H1 (cell line): ENCODE results near the gene CDH2. TPM values are rescaled to one million over a fixed set of nuclear protein-coding genes. Genes with fewer than 3 reads are reported as not detected.

Experiments used
- CTCF ChIA-PET: fragments of 300-600 bp; sonication (Branson Sonifier 250); formaldehyde crosslinking; loops from one replicate; lab custom pipeline; 2021; ENCODE audit not compliant: partially characterized antibody; lab: Charles Lee
- POLR2A ChIA-PET: fragments of 300-600 bp; sonication (Branson Sonifier 250); formaldehyde crosslinking; loops from one replicate; lab custom pipeline; 2021; ENCODE audit warnings: inconsistent platforms; ENCODE audit not compliant: partially characterized antibody; lab: Charles Lee
- DNase-seq, 2 experiments: peaks; one replicate each; pipeline versions ENCODE4 v3.0.0 to v3.0.0-alpha.2; 2010 to 2022; ENCODE audit warnings: low spot score in 2 of 2, low read depth in 1 of 2, mixed read lengths in 1 of 2
- FAIRE-seq: peaks from 2 replicates; lab custom pipeline; 2011; peaks lifted over from hg19 to GRCh38; lab: Jason Lieb, UNC
- H2AFZ ChIP-seq: 2 replicates; pipeline ENCODE4 v1.8.1; 2012; ENCODE audit warnings: low read length, inconsistent platforms
- H2AK5ac ChIP-seq: 2 replicates; pipeline ENCODE4 v1.6.1; 2013; ENCODE audit warnings: low read depth, low read length
- H2BK120ac ChIP-seq: replicated peaks from 2 replicates; pipeline ENCODE3; 2013; ENCODE audit warnings: low read depth, low read length, inconsistent platforms
- H2BK12ac ChIP-seq: 2 replicates; pipeline ENCODE4 v1.6.1; 2013; ENCODE audit warnings: low read depth, low read length
- H2BK15ac ChIP-seq: 2 replicates; pipeline ENCODE4 v1.6.1; 2013; ENCODE audit warnings: low read length
- H2BK20ac ChIP-seq: 2 replicates; pipeline ENCODE4 v1.6.1; 2013; ENCODE audit warnings: low read length
- H2BK5ac ChIP-seq: 2 replicates; pipeline ENCODE4 v1.6.1; 2013; ENCODE audit warnings: low read depth, low read length
- H3K14ac ChIP-seq: 2 replicates; pipeline ENCODE4 v1.6.1; 2013; ENCODE audit warnings: inconsistent platforms; ENCODE audit not compliant: insufficient read length
- H3K18ac ChIP-seq: 2 replicates; pipeline ENCODE4 v1.6.1; 2013; ENCODE audit warnings: low read length; ENCODE audit errors: extremely low read depth
- H3K23ac ChIP-seq: 2 replicates; pipeline ENCODE4 v1.6.1; 2013; ENCODE audit warnings: inconsistent platforms; ENCODE audit not compliant: insufficient read length
- H3K23me2 ChIP-seq: 2 replicates; pipeline ENCODE4 v1.6.1; 2013; ENCODE audit warnings: low read depth, low read length
- H3K27ac ChIP-seq: 2 replicates; pipeline ENCODE4 v1.6.1; 2011; ENCODE audit warnings: low read depth, low read length, inconsistent platforms
- H3K27me3 ChIP-seq, 4 experiments: replicated peaks in 1 of 4; 1 replicate in 1 of 4; 2 replicates in 3 of 4; pipeline versions ENCODE4 v1.6.1 to v1.8.1; 2011 to 2013; ENCODE audit warnings: low read length in 3 of 4, mild to moderate bottlenecking in 3 of 4, inconsistent platforms in 2 of 4, mixed read lengths in 2 of 4, moderate library complexity in 1 of 4; ENCODE audit not compliant: control insufficient read depth in 3 of 4, insufficient read depth in 3 of 4; ENCODE audit errors: extremely low read depth in 1 of 4
- H3K36me3 ChIP-seq, 4 experiments: 2 replicates each; pipeline versions ENCODE4 v1.6.1 to v1.8.1; 2011 to 2013; ENCODE audit warnings: mild to moderate bottlenecking in 4 of 4, low read length in 3 of 4, moderate library complexity in 2 of 4, control low read depth in 1 of 4, inconsistent platforms in 1 of 4; ENCODE audit not compliant: insufficient read depth in 4 of 4, control insufficient read depth in 2 of 4
- H3K4ac ChIP-seq: replicated peaks from 2 replicates; pipeline ENCODE3; 2013; ENCODE audit warnings: low read length, low read depth, mixed read lengths, inconsistent platforms; ENCODE audit not compliant: insufficient read length
- H3K4me1 ChIP-seq, 4 experiments: replicated peaks in 1 of 4; 1 replicate in 1 of 4; 2 replicates in 3 of 4; pipeline versions ENCODE4 v1.6.1 to v1.8.1; 2011 to 2013; ENCODE audit warnings: low read length in 3 of 4, inconsistent platforms in 2 of 4, mixed read lengths in 1 of 4; ENCODE audit not compliant: insufficient read depth in 4 of 4, control insufficient read depth in 3 of 4
- H3K4me2 ChIP-seq, 2 experiments: 2 replicates each; pipeline versions ENCODE4 v1.6.1 to v1.8.1; 2011 to 2013; ENCODE audit warnings: low read depth in 2 of 2, low read length in 2 of 2, control low read depth in 1 of 2, inconsistent platforms in 1 of 2, mild to moderate bottlenecking in 1 of 2; ENCODE audit not compliant: insufficient read depth in 1 of 2
- H3K4me3 ChIP-seq, 4 experiments: fragments of 200-600, 300-600 bp in 1 of 4; sonication (generic), shearing (Covaris generic), sonication (Bioruptor Twin) in 1 of 4; 2 replicates each; pipeline versions ENCODE4 v1.5.1 to v1.8.1; 2011 to 2016; ENCODE audit warnings: low read length in 4 of 4, low read depth in 3 of 4, control low read depth in 2 of 4, inconsistent platforms in 2 of 4, mild to moderate bottlenecking in 2 of 4, mixed read lengths in 1 of 4, moderate library complexity in 1 of 4; ENCODE audit not compliant: insufficient read depth in 2 of 4; ENCODE audit errors: extremely low read depth in 1 of 4
- H3K56ac ChIP-seq: replicated peaks from 2 replicates; pipeline ENCODE3; 2013; ENCODE audit warnings: low read depth, mild to moderate bottlenecking, mixed read lengths, low read length, inconsistent platforms; ENCODE audit not compliant: insufficient read length
- H3K79me1 ChIP-seq: 2 replicates; pipeline ENCODE4 v1.6.1; 2013; ENCODE audit warnings: low read depth, low read length, control low read depth
- H3K79me2 ChIP-seq, 2 experiments: 2 replicates each; pipeline versions ENCODE4 v1.6.1 to v1.8.1; 2012 to 2013; ENCODE audit warnings: low read length in 2 of 2, mild to moderate bottlenecking in 2 of 2, inconsistent platforms in 1 of 2; ENCODE audit not compliant: insufficient read depth in 2 of 2, control insufficient read depth in 1 of 2
- H3K9ac ChIP-seq, 4 experiments: replicated peaks in 1 of 4; 1 replicate in 1 of 4; 2 replicates in 3 of 4; pipeline versions ENCODE4 v1.6.1 to v1.8.1; 2011 to 2013; ENCODE audit warnings: low read depth in 3 of 4, low read length in 3 of 4, control low read depth in 2 of 4, mild to moderate bottlenecking in 2 of 4, moderate library complexity in 2 of 4, inconsistent platforms in 1 of 4; ENCODE audit errors: extremely low read depth in 1 of 4
- H3K9me3 ChIP-seq, 2 experiments: 2 replicates each; pipeline versions ENCODE4 v1.6.1 to v1.8.1; 2012 to 2013; ENCODE audit warnings: mild to moderate bottlenecking in 2 of 2, moderate library complexity in 2 of 2, control low read depth in 1 of 2, inconsistent platforms in 1 of 2, low read depth in 1 of 2, low read length in 1 of 2, mixed read lengths in 1 of 2; ENCODE audit not compliant: insufficient read depth in 2 of 2
- H4K20me1 ChIP-seq, 2 experiments: replicated peaks in 1 of 2; 2 replicates each; pipeline versions ENCODE3 to v1.8.1; 2011 to 2013; ENCODE audit warnings: inconsistent platforms in 2 of 2, low read length in 2 of 2, mild to moderate bottlenecking in 1 of 2; ENCODE audit not compliant: insufficient read depth in 2 of 2, control insufficient read depth in 1 of 2
- H4K5ac ChIP-seq: 2 replicates; pipeline ENCODE4 v1.6.1; 2013; ENCODE audit warnings: low read length, low read depth, mixed read lengths, inconsistent platforms; ENCODE audit not compliant: insufficient read length
- H4K8ac ChIP-seq: 2 replicates; pipeline ENCODE4 v1.8.0; 2013; ENCODE audit warnings: mild to moderate bottlenecking, moderate library complexity, low read length, inconsistent platforms; ENCODE audit not compliant: insufficient read depth; ENCODE audit errors: extremely low read depth
- H4K91ac ChIP-seq: replicated peaks from 2 replicates; pipeline ENCODE3; 2013; ENCODE audit warnings: low read length, mixed read lengths, inconsistent platforms; ENCODE audit not compliant: insufficient read length
- ASH2L ChIP-seq: fragments of 200-600, 300-600 bp; sonication (generic); IDR thresholded peaks from one replicate; pipeline ENCODE4 v1.7.1; 2017; ENCODE audit warnings: low read length
- BACH1 ChIP-seq: IDR thresholded peaks from 2 replicates; pipeline ENCODE4 v1.6.1; 2012; ENCODE audit warnings: low read length, improper control_type of control experiment
- CBX8 ChIP-seq: fragments of 300-800, 300-1000 bp; sonication (generic); IDR thresholded peaks from 2 replicates; pipeline ENCODE4 v1.7.1; 2016; ENCODE audit warnings: low read depth, low read length, borderline replicate concordance
- CEBPB ChIP-seq: IDR thresholded peaks from 2 replicates; pipeline ENCODE4 v1.6.1; 2012; ENCODE audit warnings: low read depth, low read length
- EP300 ChIP-seq, 2 experiments: IDR thresholded peaks; 1 replicate in 1 of 2; 2 replicates in 1 of 2; pipeline ENCODE4 v1.6.1; 2011 to 2012; ENCODE audit warnings: low read depth in 2 of 2, low read length in 2 of 2, mild to moderate bottlenecking in 2 of 2, borderline replicate concordance in 1 of 2, inconsistent platforms in 1 of 2, moderate library complexity in 1 of 2
- MAFK ChIP-seq: IDR thresholded peaks from 2 replicates; pipeline ENCODE4 v1.6.1; 2012; ENCODE audit warnings: low read depth, mild to moderate bottlenecking, improper control_type of control experiment, low read length
- POU5F1 ChIP-seq: IDR thresholded peaks from 2 replicates; pipeline ENCODE4 v1.6.1; 2011; ENCODE audit warnings: low read depth, mild to moderate bottlenecking, low read length, moderate library complexity
- RXRA ChIP-seq: IDR thresholded peaks from 2 replicates; pipeline ENCODE4 v1.6.1; 2011; ENCODE audit warnings: low read depth, mild to moderate bottlenecking, low read length, moderate library complexity; ENCODE audit not compliant: insufficient read depth
- TAF1 ChIP-seq: IDR thresholded peaks from 2 replicates; pipeline ENCODE4 v1.6.1; 2011; ENCODE audit warnings: mild to moderate bottlenecking, low read depth, low read length
- TCF12 ChIP-seq: IDR thresholded peaks from 2 replicates; pipeline ENCODE4 v1.6.1; 2011; ENCODE audit warnings: low read depth, mild to moderate bottlenecking, low read length
- WGBS, 2 experiments: shearing (Covaris generic) in 1 of 2; methylation state at CpG; one replicate each; pipeline versions ENCODE4 v1.1.6 to v1.1.7; 2013 to 2015; ENCODE audit warnings: low lambda C conversion rate in 2 of 2, mixed read lengths in 2 of 2, inconsistent platforms in 1 of 2, low coverage in 1 of 2, missing lambda C conversion rate in 1 of 2; ENCODE audit not compliant: insufficient replicate concordance in 2 of 2, insufficient coverage in 1 of 2, insufficient read length in 1 of 2; ENCODE audit errors: extremely low coverage in 1 of 2, missing lambda C conversion rate in 1 of 2; 5-methylcytosine and 5-hydroxymethylcytosine counted together
- polyA plus RNA-seq, 7 experiments: library from polyadenylated mRNA; depleted of rRNA in 3 of 7; stranded (reverse) in 5 of 7; unstranded in 2 of 7; fragments of >200 nt in 5 of 7; fragments of 200-250 nt in 2 of 7; gene quantifications; 1 replicate in 5 of 7; 2 replicates in 1 of 7; 4 replicates in 1 of 7; pipeline versions ENCODE4 v1.2.1 to v1.2.3, GENCODE V29; 2011 to 2013; ENCODE audit warnings: missing spikeins in 2 of 7, mixed read lengths in 2 of 7
- total RNA-seq: library from RNA; stranded (reverse); fragmentation: NEBNext Ultra II Directional; extraction: Animal tissue kit (Norgen Biotek cat#: 25700); gene quantifications from 2 replicates; pipeline ENCODE4 v1.2.1, GENCODE V29; 2021
- TF ChIP-seq, protein P1 (sequence below): IDR thresholded peaks from 2 replicates; pipeline ENCODE4 v1.6.1; 2012; ENCODE audit warnings: low read length, inconsistent platforms

Gene CDH2
- total and polyA plus RNA-seq, 2 of the 8 experiments (the other 6 are each of a cell fraction or from before 2014, with no cell fraction given): 15.0 to 56.5 TPM

- Histone ChIP-seq H3K23ac (no peak overlapping the region), H2AFZ (no peak overlapping the region), H2BK15ac (no peak overlapping the region), H3K4ac (no peak overlapping the region), H4K91ac (no peak overlapping the region), H3K14ac (no peak overlapping the region), H4K5ac (no peak overlapping the region), H3K23me2 (no peaks in the 10 kb centered on the region), H3K27me3 (no peaks in the 10 kb centered on the region), H4K20me1 (no peaks in the 10 kb centered on the region), H3K9ac (no peak overlapping the region), H2AK5ac (no peak overlapping the region), H2BK120ac (no peak overlapping the region), H3K79me1 (no peaks in the 10 kb centered on the region), H4K8ac (no peak overlapping the region), H3K79me2 (no peaks in the 10 kb centered on the region), H2BK12ac (no peak overlapping the region), H3K4me2 (no peak overlapping the region), H3K18ac (no peak overlapping the region), H3K4me3 (no peak overlapping the region), H2BK20ac (no peak overlapping the region), H3K56ac (no peak overlapping the region), H3K36me3 (no peaks in the 10 kb centered on the region), H3K27ac (no peak overlapping the region), H2BK5ac (no peak overlapping the region), H3K4me1 (peaks cover 1 to 15% (median 7%) of the 10 kb centered on the region in 4 experiments; a peak in 4 of 7 replicates), H3K9me3 (no peaks in the 10 kb centered on the region)
- TF ChIP-seq TCF12: no peak
- TF ChIP-seq, protein P1, sequence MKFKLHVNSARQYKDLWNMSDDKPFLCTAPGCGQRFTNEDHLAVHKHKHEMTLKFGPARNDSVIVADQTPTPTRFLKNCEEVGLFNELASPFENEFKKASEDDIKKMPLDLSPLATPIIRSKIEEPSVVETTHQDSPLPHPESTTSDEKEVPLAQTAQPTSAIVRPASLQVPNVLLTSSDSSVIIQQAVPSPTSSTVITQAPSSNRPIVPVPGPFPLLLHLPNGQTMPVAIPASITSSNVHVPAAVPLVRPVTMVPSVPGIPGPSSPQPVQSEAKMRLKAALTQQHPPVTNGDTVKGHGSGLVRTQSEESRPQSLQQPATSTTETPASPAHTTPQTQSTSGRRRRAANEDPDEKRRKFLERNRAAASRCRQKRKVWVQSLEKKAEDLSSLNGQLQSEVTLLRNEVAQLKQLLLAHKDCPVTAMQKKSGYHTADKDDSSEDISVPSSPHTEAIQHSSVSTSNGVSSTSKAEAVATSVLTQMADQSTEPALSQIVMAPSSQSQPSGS: no peak
- no peak for TF ChIP-seq CBX8
- no peak for TF ChIP-seq MAFK
- no peak for TF ChIP-seq BACH1
- no peak for TF ChIP-seq CEBPB
- no peak for TF ChIP-seq TAF1
- TF ChIP-seq RXRA: no peak
- no peak for TF ChIP-seq ASH2L
- no peak for TF ChIP-seq EP300 (IDR thresholded peaks at IDR 0.05; ENCODE audit: borderline replicate concordance in 1 of 2, low read depth in 2 of 2, low read length in 2 of 2)
- TF ChIP-seq POU5F1: no peak
- FAIRE-seq: no peak
- CTCF ChIA-PET: interaction anchor here (0.7 to 0.8 kb wide), 2 partner anchors 29 to 43 kb away, joined by 3 read pairs; no protein-coding TSS in a partner anchor
- no peak for DNase-seq
- WGBS, 2 experiments: 83% methylated on average over 5 of the region's 5 CpGs; no CpG with 5 or more reads in 1 of the 2 experiments
- POLR2A ChIA-PET: no interaction called here
Observed at GRCh38 chr18:28112056-28112470, 64.9 kb downstream of the CDH2 start.
